A549 (cell line): Measurements from ENCODE around the gene FLNB. TPM values are rescaled to one million over a fixed set of nuclear protein-coding genes. Genes with fewer than 3 reads are reported as not detected.

Experiments used
- ATAC-seq, 2 experiments: fragments of 200-7000 bp in 1 of 2; fragments of >200 bp in 1 of 2; cut with Nextera tagmentation in 1 of 2; cut with Tn5 transposase in 1 of 2; 3 replicates each; pipeline versions ENCODE4 v1.8.0 to v1.9.1; 2018 to 2020; ENCODE audit warnings: mild to moderate bottlenecking in 1 of 2, moderate library complexity in 1 of 2
- CTCF ChIA-PET: fragments of 300-600 bp; sonication (Branson Sonifier 250); formaldehyde crosslinking; extraction: SDS; loops from one replicate; lab custom pipeline; 2021; ENCODE audit warnings: antibody characterized with exemption, inconsistent platforms; lab: Yijun Ruan, JAX
- POLR2A ChIA-PET: fragments of 350-600 bp; formaldehyde crosslinking; extraction: SDS; loops from one replicate; lab custom pipeline; 2021; ENCODE audit warnings: antibody characterized with exemption, inconsistent platforms; lab: Yijun Ruan, JAX
- DNase-seq, 2 experiments: peaks; one replicate each; pipeline versions ENCODE4 v3.0.0 to v3.0.0-alpha.2; 2011 to 2016; ENCODE audit warnings: low read depth in 1 of 2, low spot score in 1 of 2
- FAIRE-seq: peaks from 2 replicates; lab custom pipeline; 2011; peaks lifted over from hg19 to GRCh38; lab: Jason Lieb, UNC
- H3K27ac ChIP-seq, 2 experiments: fragments of >200 bp; sonication (Bioruptor Twin); formaldehyde crosslinking; 3 replicates each; pipeline ENCODE4 v1.5.1; 2016 to 2017
- H3K4me1 ChIP-seq: fragments of >200 bp; sonication (Bioruptor Twin); formaldehyde crosslinking; 3 replicates; pipeline ENCODE4 v1.6.1; 2016
- H3K4me2 ChIP-seq: fragments of >200 bp; sonication (Bioruptor Twin); formaldehyde crosslinking; 3 replicates; pipeline ENCODE4 v1.6.1; 2016
- H3K4me3 ChIP-seq: fragments of >200 bp; sonication (Bioruptor Twin); formaldehyde crosslinking; 3 replicates; pipeline ENCODE4 v1.5.1; 2016
- H3K9me3 ChIP-seq: fragments of >200 bp; sonication (Bioruptor Twin); formaldehyde crosslinking; 3 replicates; pipeline ENCODE4 v1.6.1; 2016
- CEBPB ChIP-seq, 2 experiments: fragments of >200 bp in 1 of 2; sonication (Bioruptor Twin) in 1 of 2; formaldehyde crosslinking in 1 of 2; IDR thresholded peaks; 2 replicates each; pipeline ENCODE4 v1.6.1; 2012 to 2016
- CHD4 ChIP-seq: fragments of 200-600 bp; sonication (generic); IDR thresholded peaks from 2 replicates; pipeline ENCODE4 v1.6.1; 2016; ENCODE audit warnings: antibody characterized with exemption, mild to moderate bottlenecking, borderline replicate concordance
- ESRRA ChIP-seq: fragments of 150-350 bp; IDR thresholded peaks from 2 replicates; pipeline ENCODE4 v1.6.1; 2014; ENCODE audit warnings: mild to moderate bottlenecking, low read length, borderline replicate concordance
- FOSL2 ChIP-seq, 2 experiments: fragments of 450-650 bp in 1 of 2; fragments of >200 bp in 1 of 2; sonication (Bioruptor Twin) in 1 of 2; formaldehyde crosslinking; IDR thresholded peaks; 2 replicates each; pipeline versions ENCODE4 v1.5.0 to v1.6.1; 2016 to 2020; ENCODE audit warnings: mild to moderate bottlenecking in 1 of 2, moderate library complexity in 1 of 2
- GATA3 ChIP-seq: IDR thresholded peaks from 2 replicates; pipeline ENCODE4 v1.6.1; 2012; ENCODE audit warnings: borderline replicate concordance
- HDAC2 ChIP-seq: fragments of 200-600 bp; sonication (generic); IDR thresholded peaks from 2 replicates; pipeline ENCODE4 v1.6.1; 2016
- HOXB13 ChIP-seq: fragments of 250-450 bp; sonication (Bioruptor Pico); IDR thresholded peaks from 2 replicates; pipeline ENCODE4 v1.5.0; 2020; ENCODE audit warnings: low read depth, mild to moderate bottlenecking, moderate library complexity
- HOXB5 ChIP-seq: fragments of 250-450 bp; sonication (Bioruptor Pico); IDR thresholded peaks from 2 replicates; pipeline ENCODE4 v1.5.0; 2020; ENCODE audit warnings: mild to moderate bottlenecking, moderate library complexity
- KDM1A ChIP-seq: fragments of 200-600 bp; sonication (generic); IDR thresholded peaks from 2 replicates; pipeline ENCODE4 v1.6.1; 2016; ENCODE audit warnings: low read depth, mild to moderate bottlenecking
- MAZ ChIP-seq: fragments of 150-350 bp; IDR thresholded peaks from 2 replicates; pipeline ENCODE4 v1.6.1; 2014; ENCODE audit warnings: antibody characterized with exemption, low read depth, low read length, borderline replicate concordance
- POLR2A ChIP-seq: IDR thresholded peaks from 2 replicates; pipeline ENCODE4 v1.6.1; 2012; ENCODE audit warnings: mild to moderate bottlenecking, low read length
- POLR2AphosphoS2 ChIP-seq: conservative IDR thresholded peaks from 2 replicates; pipeline ENCODE4 v1.6.1; 2012; ENCODE audit warnings: low read length, improper control_type of control experiment, inconsistent platforms
- RAD21 ChIP-seq, 2 experiments: fragments of >200 bp in 1 of 2; sonication (Bioruptor Twin) in 1 of 2; formaldehyde crosslinking in 1 of 2; IDR thresholded peaks in 1 of 2; conservative IDR thresholded peaks in 1 of 2; 2 replicates in 1 of 2; 3 replicates in 1 of 2; pipeline ENCODE4 v1.6.1; 2012 to 2018; ENCODE audit warnings: inconsistent platforms in 1 of 2
- RCOR1 ChIP-seq: fragments of 150-350 bp; IDR thresholded peaks from 2 replicates; pipeline ENCODE4 v1.6.1; 2014; ENCODE audit warnings: antibody characterized with exemption, low read length, low read depth
- RFX5 ChIP-seq: fragments of 450-650 bp; IDR thresholded peaks from 2 replicates; pipeline ENCODE4 v1.7.1; 2014; ENCODE audit warnings: antibody characterized with exemption, mild to moderate bottlenecking, moderate library complexity
- RNF2 ChIP-seq: fragments of 200-600 bp; sonication (generic); IDR thresholded peaks from 2 replicates; pipeline ENCODE4 v1.6.1; 2016; ENCODE audit warnings: low read depth, mild to moderate bottlenecking, antibody characterized with exemption, moderate library complexity, borderline replicate concordance
- SREBF2 ChIP-seq: fragments of 450-650 bp; IDR thresholded peaks from 2 replicates; pipeline ENCODE4 v1.6.1; 2014; ENCODE audit warnings: mild to moderate bottlenecking, moderate library complexity
- TFCP2L1 ChIP-seq: fragments of 250-450 bp; sonication (Bioruptor Pico); IDR thresholded peaks from 2 replicates; pipeline ENCODE4 v1.5.0; 2021; ENCODE audit warnings: mild to moderate bottlenecking
- WGBS: methylation state at CpG from one replicate; pipeline ENCODE4 v1.1.6; 2017; ENCODE audit errors: missing lambda C conversion rate; 5-methylcytosine and 5-hydroxymethylcytosine counted together
- polyA plus RNA-seq, 4 experiments: library from polyadenylated mRNA; depleted of rRNA in 3 of 4; stranded (reverse); fragments of >200 nt; fragmentation: RNase III in 1 of 4; extraction: RNeasy Plus Mini Kit Qiagen cat#74134 plus additional on column Dnase treatment in 1 of 4; gene quantifications; 2 replicates in 3 of 4; 3 replicates in 1 of 4; pipeline ENCODE4 v1.2.3, GENCODE V29; 2011 to 2017
- TF ChIP-seq, protein P1 (sequence below): fragments of 250-450 bp; sonication (Bioruptor Pico); IDR thresholded peaks from 2 replicates; pipeline ENCODE4 v1.5.0; 2021; ENCODE audit warnings: mild to moderate bottlenecking, moderate library complexity, borderline replicate concordance
- TF ChIP-seq, protein P2 (sequence below): fragments of 450-650 bp; IDR thresholded peaks from 2 replicates; pipeline ENCODE4 v1.6.1; 2014; ENCODE audit warnings: antibody characterized with exemption
- TF ChIP-seq, protein P3 (sequence below): fragments of 200-600 bp; sonication (generic); IDR thresholded peaks from 2 replicates; pipeline ENCODE4 v1.6.1; 2016; ENCODE audit warnings: antibody characterized with exemption, mild to moderate bottlenecking, moderate library complexity

The FLNB gene
- polyA plus RNA-seq, 2 of the 4 experiments (the other 2 are of a cell fraction) = 235 to 439 TPM

DNA sequence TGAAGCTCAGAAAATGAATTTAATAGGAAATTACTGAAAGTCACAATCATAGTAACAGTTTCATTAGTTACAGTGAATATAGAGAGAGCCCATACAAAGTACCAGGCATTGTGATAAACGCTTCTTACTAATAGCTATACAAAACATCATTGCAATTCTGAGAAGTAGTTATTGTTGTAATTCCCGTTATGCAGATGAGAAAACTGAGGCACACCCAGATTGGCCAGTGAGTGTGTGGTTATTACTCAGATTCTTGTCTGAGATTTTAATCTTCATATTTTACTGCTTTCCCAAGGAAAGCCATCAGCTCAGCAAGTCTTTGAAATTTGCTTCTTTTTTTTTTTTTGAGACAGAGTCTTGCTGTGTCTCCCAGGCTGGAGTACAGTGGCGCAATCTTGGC lies 14.3 kb downstream of the FLNB start:
- TF ChIP-seq CEBPB (IDR thresholded peaks at IDR 0.05) (peak in 1 of 2 experiments; percentile 48; a peak in 1 of 4 replicates), KDM1A (peak; percentile 81; the same call in 1 of the 2 replicates), MAZ (no peak)
- CTCF ChIA-PET = interaction anchor here (0.7 kb wide), 2 partner anchors 20 to 143 kb away, joined by 3 read pairs; no protein-coding TSS in a partner anchor
- FAIRE-seq = no peak
- Histone ChIP-seq H3K9me3 (no peaks in the 10 kb centered on the region), H3K4me2 (peak overlapping the region; percentile 87), H3K4me1 (peaks cover 100% of the 10 kb centered on the region), H3K27ac (peak overlapping the region in 1 of 2 experiments; percentile 83; a peak in 3 of 6 replicates), H3K4me3 (no peak overlapping the region)
- ATAC-seq = no peak
- POLR2A ChIA-PET = no interaction called here
- DNase-seq = no peak
- 67% methylated on average over 3 of the region's 3 CpGs for WGBS

DNA sequence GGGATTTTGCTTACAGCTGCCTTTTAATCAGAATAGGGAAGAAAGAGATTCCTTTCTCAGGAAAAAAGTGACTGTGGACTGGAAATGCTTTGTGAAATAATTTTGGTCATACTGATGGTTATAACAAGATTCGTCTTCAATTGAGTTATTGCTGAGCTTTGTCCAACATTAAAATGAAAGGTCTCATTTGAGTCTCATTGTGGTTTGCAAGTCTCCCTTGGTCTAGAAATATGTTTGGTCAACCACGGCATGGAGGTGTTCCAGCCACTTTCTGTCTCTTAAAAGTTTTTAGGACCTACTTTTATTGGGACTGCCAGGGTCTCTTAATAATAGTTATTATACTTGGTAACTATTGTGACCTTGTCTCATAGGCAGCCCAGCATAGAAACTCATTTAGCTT lies 15.3 kb downstream of the FLNB start:
- ChIA-PET CTCF (interaction anchor here (1.9 kb wide), 1 partner anchor 15 kb away, joined by 7 read pairs; the partner anchor contains the start of gene FLNB), POLR2A (interaction anchor here (0.6 kb wide), 1 partner anchor 101 kb away, joined by 4 read pairs; no protein-coding TSS in a partner anchor)
- FAIRE-seq = no peak
- WGBS = 58% methylated on average over 2 of the region's 2 CpGs
- no peak overlapping the region for H3K4me3 ChIP-seq
- no peak for ATAC-seq
- H3K9me3 ChIP-seq = no peaks in the 10 kb centered on the region
- H3K4me2 ChIP-seq = peak overlapping the region; percentile 87
- no peak for DNase-seq
- no peak for TF ChIP-seq MAZ
- TF ChIP-seq HDAC2 = no peak
- TF ChIP-seq, protein P1, sequence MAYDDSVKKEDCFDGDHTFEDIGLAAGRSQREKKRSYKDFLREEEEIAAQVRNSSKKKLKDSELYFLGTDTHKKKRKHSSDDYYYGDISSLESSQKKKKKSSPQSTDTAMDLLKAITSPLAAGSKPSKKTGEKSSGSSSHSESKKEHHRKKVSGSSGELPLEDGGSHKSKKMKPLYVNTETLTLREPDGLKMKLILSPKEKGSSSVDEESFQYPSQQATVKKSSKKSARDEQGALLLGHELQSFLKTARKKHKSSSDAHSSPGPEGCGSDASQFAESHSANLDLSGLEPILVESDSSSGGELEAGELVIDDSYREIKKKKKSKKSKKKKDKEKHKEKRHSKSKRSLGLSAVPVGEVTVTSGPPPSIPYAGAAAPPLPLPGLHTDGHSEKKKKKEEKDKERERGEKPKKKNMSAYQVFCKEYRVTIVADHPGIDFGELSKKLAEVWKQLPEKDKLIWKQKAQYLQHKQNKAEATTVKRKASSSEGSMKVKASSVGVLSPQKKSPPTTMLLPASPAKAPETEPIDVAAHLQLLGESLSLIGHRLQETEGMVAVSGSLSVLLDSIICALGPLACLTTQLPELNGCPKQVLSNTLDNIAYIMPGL = no peak
- peaks cover 99% of the 10 kb centered on the region for H3K4me1 ChIP-seq
- peak overlapping the region in 1 of 2 experiments; percentile 83; a peak in 3 of 6 replicates for H3K27ac ChIP-seq

DNA sequence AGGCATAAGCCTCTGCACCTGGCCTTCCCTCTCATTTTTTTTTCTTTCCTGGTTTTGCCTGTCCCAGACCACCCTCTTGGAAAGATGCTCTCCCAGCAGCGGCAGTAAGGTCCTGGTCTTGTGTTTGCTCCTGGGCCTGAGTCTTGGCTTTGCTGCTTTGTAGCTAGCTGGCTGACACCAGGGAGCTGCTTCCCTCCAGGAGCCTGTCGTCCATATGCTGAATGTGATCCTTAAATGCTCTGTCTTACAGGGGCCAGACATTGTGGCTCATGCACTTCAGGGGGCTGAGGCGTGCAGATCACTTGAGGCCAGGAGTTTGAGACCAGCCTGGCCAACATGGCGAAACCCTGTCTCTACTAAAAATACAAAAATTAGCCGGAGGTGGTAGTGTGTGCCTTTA lies 17.2 kb downstream of the FLNB start:
- ChIA-PET POLR2A (interaction anchor here (0.7 kb wide), 1 partner anchor 10 kb away, joined by 3 read pairs; no protein-coding TSS in a partner anchor), CTCF (interaction anchor here (0.8 to 1.4 kb wide), 4 partner anchors 14 to 50 kb away, joined by 3 to 5 read pairs (median 4); no protein-coding TSS in a partner anchor)
- ATAC-seq (no peak), DNase-seq (no peak), FAIRE-seq (no peak)
- no peak for TF ChIP-seq RNF2
- TF ChIP-seq, protein P2, sequence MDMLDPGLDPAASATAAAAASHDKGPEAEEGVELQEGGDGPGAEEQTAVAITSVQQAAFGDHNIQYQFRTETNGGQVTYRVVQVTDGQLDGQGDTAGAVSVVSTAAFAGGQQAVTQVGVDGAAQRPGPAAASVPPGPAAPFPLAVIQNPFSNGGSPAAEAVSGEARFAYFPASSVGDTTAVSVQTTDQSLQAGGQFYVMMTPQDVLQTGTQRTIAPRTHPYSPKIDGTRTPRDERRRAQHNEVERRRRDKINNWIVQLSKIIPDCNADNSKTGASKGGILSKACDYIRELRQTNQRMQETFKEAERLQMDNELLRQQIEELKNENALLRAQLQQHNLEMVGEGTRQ = no peak
- TF ChIP-seq HOXB5 (CRISPR knock-in tag) = no peak
- TF ChIP-seq SREBF2 = no peak
- TF ChIP-seq RCOR1 = no peak
- no peak for TF ChIP-seq POLR2A
- no peak for TF ChIP-seq RFX5
- TF ChIP-seq, protein P1 = no peak
- no peak for TF ChIP-seq CHD4
- TF ChIP-seq HOXB13 (CRISPR knock-in tag) = no peak
- TF ChIP-seq, protein P3, sequence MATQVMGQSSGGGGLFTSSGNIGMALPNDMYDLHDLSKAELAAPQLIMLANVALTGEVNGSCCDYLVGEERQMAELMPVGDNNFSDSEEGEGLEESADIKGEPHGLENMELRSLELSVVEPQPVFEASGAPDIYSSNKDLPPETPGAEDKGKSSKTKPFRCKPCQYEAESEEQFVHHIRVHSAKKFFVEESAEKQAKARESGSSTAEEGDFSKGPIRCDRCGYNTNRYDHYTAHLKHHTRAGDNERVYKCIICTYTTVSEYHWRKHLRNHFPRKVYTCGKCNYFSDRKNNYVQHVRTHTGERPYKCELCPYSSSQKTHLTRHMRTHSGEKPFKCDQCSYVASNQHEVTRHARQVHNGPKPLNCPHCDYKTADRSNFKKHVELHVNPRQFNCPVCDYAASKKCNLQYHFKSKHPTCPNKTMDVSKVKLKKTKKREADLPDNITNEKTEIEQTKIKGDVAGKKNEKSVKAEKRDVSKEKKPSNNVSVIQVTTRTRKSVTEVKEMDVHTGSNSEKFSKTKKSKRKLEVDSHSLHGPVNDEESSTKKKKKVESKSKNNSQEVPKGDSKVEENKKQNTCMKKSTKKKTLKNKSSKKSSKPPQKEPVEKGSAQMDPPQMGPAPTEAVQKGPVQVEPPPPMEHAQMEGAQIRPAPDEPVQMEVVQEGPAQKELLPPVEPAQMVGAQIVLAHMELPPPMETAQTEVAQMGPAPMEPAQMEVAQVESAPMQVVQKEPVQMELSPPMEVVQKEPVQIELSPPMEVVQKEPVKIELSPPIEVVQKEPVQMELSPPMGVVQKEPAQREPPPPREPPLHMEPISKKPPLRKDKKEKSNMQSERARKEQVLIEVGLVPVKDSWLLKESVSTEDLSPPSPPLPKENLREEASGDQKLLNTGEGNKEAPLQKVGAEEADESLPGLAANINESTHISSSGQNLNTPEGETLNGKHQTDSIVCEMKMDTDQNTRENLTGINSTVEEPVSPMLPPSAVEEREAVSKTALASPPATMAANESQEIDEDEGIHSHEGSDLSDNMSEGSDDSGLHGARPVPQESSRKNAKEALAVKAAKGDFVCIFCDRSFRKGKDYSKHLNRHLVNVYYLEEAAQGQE = no peak
- no peak for TF ChIP-seq FOSL2 (IDR thresholded peaks at IDR 0.05)
- TF ChIP-seq FOSL2 (CRISPR knock-in tag; IDR thresholded peaks at IDR 0.05) = no peak
- no peak for TF ChIP-seq RAD21 (conservative IDR thresholded peaks at IDR 0.05 in 1 of 2, IDR thresholded peaks at IDR 0.05 in 1 of 2)
- TF ChIP-seq TFCP2L1 (CRISPR knock-in tag) = no peak
- TF ChIP-seq ESRRA = no peak
- TF ChIP-seq HDAC2 = no peak
- no peak for TF ChIP-seq GATA3
- TF ChIP-seq POLR2AphosphoS2 = no peak
- Histone ChIP-seq H3K4me1 (peaks cover 99% of the 10 kb centered on the region), H3K27ac (peak overlapping the region; percentile 42 to 68; a peak in 4 of 6 replicates), H3K9me3 (no peaks in the 10 kb centered on the region), H3K4me3 (no peak overlapping the region), H3K4me2 (peak overlapping the region; percentile 87)
- 45% methylated on average over 5 of the region's 5 CpGs for WGBS
